T-helper 2 cell treated with Interferon-gamma antibody and Interleukin-4, amounts not matched to agents 5 μg/mL and 100 μg/mL, for 36 hours (primary cell): ENCODE data around the gene TMEM95.
"Not testable (repeated sequence)": the region's sequence is repeated elsewhere in the genome, so short reads cannot be mapped to it uniquely, and the experiment has no call there.

Experiments used
- DNase-seq: peaks from one replicate; pipeline ENCODE4 v3.0.0; 2021; ENCODE audit warnings: low spot score
- H3K27ac Mint-ChIP-seq: one replicate; pipeline ENCODE4 v1.8.0; 2021; ENCODE audit warnings: mild to moderate bottlenecking, mixed read lengths
- H3K27me3 Mint-ChIP-seq: one replicate; pipeline ENCODE4 v1.8.0; 2021; ENCODE audit warnings: low read depth, mixed read lengths
- H3K36me3 Mint-ChIP-seq: one replicate; pipeline ENCODE4 v1.8.0; 2021; ENCODE audit warnings: low read depth, mixed read lengths
- H3K4me1 Mint-ChIP-seq: one replicate; pipeline ENCODE4 v1.8.0; 2021; ENCODE audit warnings: low read depth, mixed read lengths
- H3K4me3 Mint-ChIP-seq: one replicate; pipeline ENCODE4 v1.8.0; 2022; ENCODE audit warnings: mild to moderate bottlenecking, moderate library complexity, mixed read lengths
- H3K9me3 Mint-ChIP-seq: one replicate; pipeline ENCODE4 v1.8.0; 2021; ENCODE audit warnings: mixed read lengths

The TMEM95 gene

GRCh38 chr17:7329374-7329996, 25.5 kb upstream of the TMEM95 start:
- H3K36me3 Mint-ChIP-seq: no peaks in the 10 kb centered on the region
- H3K4me3 Mint-ChIP-seq: peak overlapping the region; percentile 90
- H3K27ac Mint-ChIP-seq: peak overlapping the region; percentile 96
- H3K4me1 Mint-ChIP-seq: peaks cover 37% of the 10 kb centered on the region
- peak; percentile 97 for DNase-seq
- H3K9me3 Mint-ChIP-seq: no peaks in the 10 kb centered on the region
- H3K27me3 Mint-ChIP-seq: no peaks in the 10 kb centered on the region

- Mint-ChIP-seq H3K27ac (peak overlapping the region; percentile 96), H3K27me3 (no peaks in the 10 kb centered on the region), H3K36me3 (no peaks in the 10 kb centered on the region), H3K4me1 (peaks cover 37% of the 10 kb centered on the region), H3K9me3 (no peaks in the 10 kb centered on the region), H3K4me3 (peak overlapping the region; percentile 90)
- peak; percentile 78 for DNase-seq
These were observed 24.8 kb upstream of the TMEM95 start for GRCh38 chr17:7329997-7330637.

GRCh38 chr17:7330638-7331015, 24.3 kb upstream of the TMEM95 start:
- Mint-ChIP-seq H3K27me3 (no peaks in the 10 kb centered on the region), H3K27ac (peak overlapping the region; percentile 72)
- DNase-seq: no peak

GRCh38 chr17:7332111-7332510, 22.8 kb upstream of the TMEM95 start:
- peaks cover 6% of the 10 kb centered on the region for H3K36me3 Mint-ChIP-seq
- H3K27ac Mint-ChIP-seq: peak overlapping the region; percentile 93
- no peaks in the 10 kb centered on the region for H3K27me3 Mint-ChIP-seq
- peak overlapping the region; percentile 78 for H3K4me3 Mint-ChIP-seq
- H3K4me1 Mint-ChIP-seq: peaks cover 52% of the 10 kb centered on the region
- DNase-seq: no peak
- H3K9me3 Mint-ChIP-seq: no peaks in the 10 kb centered on the region

More at GRCh38 chr17:7330638-7331015, 24.3 kb upstream of the TMEM95 start:
- no peaks in the 10 kb centered on the region for H3K36me3 Mint-ChIP-seq
- no peaks in the 10 kb centered on the region for H3K9me3 Mint-ChIP-seq
- peak overlapping the region; percentile 90 for H3K4me3 Mint-ChIP-seq
- peaks cover 42% of the 10 kb centered on the region for H3K4me1 Mint-ChIP-seq

GRCh38 chr17:7332600-7333069, 22.3 kb upstream of the TMEM95 start:
- peaks cover 56% of the 10 kb centered on the region for H3K4me1 Mint-ChIP-seq
- not testable (repeated sequence) for H3K27me3 Mint-ChIP-seq, H3K9me3 Mint-ChIP-seq
- H3K36me3 Mint-ChIP-seq: peaks cover 11% of the 10 kb centered on the region
- peak overlapping the region; percentile 78 for H3K4me3 Mint-ChIP-seq
- peak overlapping the region; percentile 93 for H3K27ac Mint-ChIP-seq
- peak; percentile 61 for DNase-seq

- H3K4me1 Mint-ChIP-seq: peaks cover 55% of the 10 kb centered on the region
- H3K27ac Mint-ChIP-seq: peak overlapping the region; percentile 94
- no peaks in the 10 kb centered on the region for H3K9me3 Mint-ChIP-seq
- no peak for DNase-seq
- peaks cover 23% of the 10 kb centered on the region for H3K36me3 Mint-ChIP-seq
- peak overlapping the region; percentile 95 for H3K4me3 Mint-ChIP-seq
- no peaks in the 10 kb centered on the region for H3K27me3 Mint-ChIP-seq
These were observed 19.9 kb upstream of the TMEM95 start for GRCh38 chr17:7334938-7335538.

GRCh38 chr17:7335765-7336164, 19.2 kb upstream of the TMEM95 start:
- H3K4me1 Mint-ChIP-seq: peaks cover 51% of the 10 kb centered on the region
- DNase-seq, H3K27me3 Mint-ChIP-seq: not testable (repeated sequence)

GRCh38 chr17:7336240-7337175, 18.4 kb upstream of the TMEM95 start, which contains the start of gene ACAP1:
ACAP1 (plus strand) TSS chr17:7336529; CDS start chr17:7336735, 206 bp downstream.
- DNase-seq: peak; percentile 72
- H3K4me1 Mint-ChIP-seq: peaks cover 51% of the 10 kb centered on the region
- peak within 1 kb of the TSS; percentile 94 for H3K27ac Mint-ChIP-seq
- no peaks in the 10 kb centered on the region for H3K27me3 Mint-ChIP-seq
- H3K4me3 Mint-ChIP-seq: peak within 1 kb of the TSS; percentile 95
- H3K36me3 Mint-ChIP-seq: peaks cover 28% of the 10 kb centered on the region
- no peaks in the 10 kb centered on the region for H3K9me3 Mint-ChIP-seq

More at GRCh38 chr17:7335765-7336164, 19.2 kb upstream of the TMEM95 start:
- Mint-ChIP-seq H3K36me3 (peaks cover 25% of the 10 kb centered on the region), H3K4me3 (peak overlapping the region; percentile 95), H3K27ac (peak overlapping the region; percentile 94)
- H3K9me3 Mint-ChIP-seq: not testable (repeated sequence)

- not testable (repeated sequence) for DNase-seq
These were observed 17.4 kb upstream of the TMEM95 start for GRCh38 chr17:7337600-7337999.

GRCh38 chr17:7340179-7340578, 14.8 kb upstream of the TMEM95 start:
- DNase-seq: no peak
- peaks cover 49% of the 10 kb centered on the region for H3K36me3 Mint-ChIP-seq
- no peak overlapping the region for H3K27ac Mint-ChIP-seq
- H3K27me3 Mint-ChIP-seq: no peaks in the 10 kb centered on the region
- no peaks in the 10 kb centered on the region for H3K9me3 Mint-ChIP-seq
- H3K4me3 Mint-ChIP-seq: no peak overlapping the region
- H3K4me1 Mint-ChIP-seq: peaks cover 31% of the 10 kb centered on the region

More at GRCh38 chr17:7337600-7337999, 17.4 kb upstream of the TMEM95 start:
- Mint-ChIP-seq H3K4me1 (peaks cover 43% of the 10 kb centered on the region), H3K36me3 (peaks cover 34% of the 10 kb centered on the region), H3K27ac (peak overlapping the region; percentile 94), H3K4me3 (peak overlapping the region; percentile 95)
- H3K27me3 Mint-ChIP-seq, H3K9me3 Mint-ChIP-seq: not testable (repeated sequence)

- no peak overlapping the region for H3K27ac Mint-ChIP-seq
These were observed 13.1 kb upstream of the TMEM95 start for GRCh38 chr17:7341842-7342241.

GRCh38 chr17:7343250-7343649, 11.7 kb upstream of the TMEM95 start:
- Mint-ChIP-seq H3K27me3 (no peaks in the 10 kb centered on the region), H3K9me3 (no peaks in the 10 kb centered on the region), H3K4me1 (peaks cover 9% of the 10 kb centered on the region), H3K4me3 (no peak overlapping the region), H3K27ac (no peak overlapping the region), H3K36me3 (peaks cover 52% of the 10 kb centered on the region)
- DNase-seq: no peak

More at GRCh38 chr17:7341842-7342241, 13.1 kb upstream of the TMEM95 start:
- Mint-ChIP-seq H3K4me3 (no peak overlapping the region), H3K4me1 (peaks cover 20% of the 10 kb centered on the region), H3K27me3 (no peaks in the 10 kb centered on the region), H3K36me3 (peaks cover 53% of the 10 kb centered on the region), H3K9me3 (no peaks in the 10 kb centered on the region)
- DNase-seq: no peak
